Activated CD8-positive, alpha-beta memory T cell treated with anti-CD3 and anti-CD28 coated beads for 1 hour (primary cell): ENCODE data around the gene PSMC4.
"Not testable (repeated sequence)": the region's sequence is repeated elsewhere in the genome, so short reads cannot be mapped to it uniquely, and the experiment has no call there.

Experiments
- DNase-seq, 2 donors: peaks; one replicate each; pipeline ENCODE4 v3.0.0-alpha.2; 2020; ENCODE audit warnings: low read depth in 1 of 2; ENCODE audit errors: extremely low read depth in 1 of 2

PSMC4 gene

DNA sequence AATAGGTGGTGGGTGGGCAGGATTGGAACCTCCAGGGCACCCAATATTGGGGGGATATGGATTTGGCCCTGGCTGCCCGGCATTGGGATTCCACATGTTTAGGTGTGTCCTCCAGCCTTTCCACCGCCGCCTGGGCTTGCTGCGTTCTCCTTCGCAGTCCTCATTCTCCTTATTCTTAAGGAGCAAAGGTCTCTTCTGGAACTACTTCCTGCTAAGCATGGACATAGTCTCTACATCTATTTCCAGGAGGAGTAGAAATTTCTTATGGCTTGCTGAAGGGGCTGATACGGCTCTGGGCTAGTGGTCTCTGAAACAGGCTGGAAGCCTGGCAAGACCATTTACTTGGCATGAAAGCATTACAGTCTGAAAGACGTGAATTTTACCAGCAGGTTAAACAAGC is 27.4 kb upstream of the PSMC4 start:
- DNase-seq = no peak

DNA sequence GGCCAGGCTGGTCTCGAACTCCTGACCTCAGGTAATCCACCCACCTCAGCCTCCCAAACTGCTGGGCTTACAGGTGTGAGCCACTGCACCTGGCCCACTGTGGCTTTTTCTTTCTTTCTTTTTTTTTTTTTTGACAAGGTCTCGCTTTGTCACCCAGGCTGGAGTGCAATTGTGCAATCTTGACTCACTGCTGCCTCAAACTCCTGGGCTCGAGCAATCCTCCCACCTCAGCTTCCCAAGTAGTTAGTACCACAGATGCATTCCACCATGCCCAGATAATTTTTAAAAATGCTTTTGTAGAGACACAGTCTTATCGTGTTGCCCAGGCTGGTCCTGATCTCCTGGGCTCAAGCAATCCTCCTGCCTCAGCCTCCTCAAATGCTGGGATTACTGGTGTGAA is 24.4 kb upstream of the PSMC4 start:
- DNase-seq = no peak

DNA sequence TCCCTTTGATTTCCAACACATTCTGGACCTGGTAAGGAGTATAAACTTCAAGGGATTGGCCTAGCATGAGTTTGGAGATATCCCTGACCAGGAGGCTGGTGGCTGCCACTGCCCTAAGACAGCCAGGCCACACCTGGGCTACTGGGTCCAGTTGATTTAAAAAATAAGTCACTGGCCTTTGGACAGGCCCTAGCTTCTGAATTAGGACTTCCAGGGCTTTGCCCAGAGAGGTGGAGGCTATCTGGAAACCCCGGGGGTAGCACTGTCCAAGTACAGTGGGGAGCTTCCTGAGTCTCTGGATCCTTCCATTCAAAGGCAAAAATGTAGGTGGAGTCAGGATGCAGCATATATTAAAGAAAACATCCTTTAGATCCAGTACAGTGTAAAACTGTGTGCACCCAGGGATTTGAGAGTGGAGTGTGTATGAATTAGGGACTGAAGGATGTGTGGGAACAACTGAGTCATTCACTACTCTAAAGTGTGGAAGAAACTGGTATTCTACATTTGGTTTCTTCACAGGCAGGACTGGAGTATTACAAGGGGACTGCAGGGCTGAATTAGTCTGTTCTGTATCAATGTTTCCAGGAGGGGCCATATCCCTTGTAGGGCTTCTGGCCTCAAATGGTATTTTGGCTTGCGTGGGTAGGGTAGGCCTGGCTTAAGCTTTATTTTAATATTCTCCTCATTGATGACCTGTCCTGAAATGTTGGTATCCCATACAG is 21.8 kb upstream of the PSMC4 start:
- DNase-seq = no peak

- no peak for DNase-seq
Observed at GRCh38 chr19:39951065-39951650, 19.8 kb upstream of the PSMC4 start.

DNA sequence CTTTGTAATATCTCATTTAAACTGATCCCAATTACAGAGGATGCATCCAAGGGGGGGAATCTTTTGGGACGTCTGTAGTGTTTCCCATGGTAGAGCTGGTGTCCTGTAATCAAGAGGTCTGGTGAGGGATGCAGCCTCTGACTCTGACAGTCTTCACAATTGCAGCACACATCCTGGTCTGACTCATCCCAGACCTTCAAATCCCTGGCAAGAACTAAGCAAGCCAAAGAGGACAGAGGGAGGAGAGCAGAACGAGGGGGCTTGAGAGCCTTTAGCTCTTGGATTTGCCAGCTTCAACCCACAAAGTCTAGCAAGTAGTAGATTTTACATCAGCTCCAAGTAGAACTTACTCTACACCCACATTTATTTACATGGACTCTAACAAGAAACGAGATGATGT is 19.3 kb upstream of the PSMC4 start:
- DNase-seq = no peak

- no peak for DNase-seq
Observed at GRCh38 chr19:39953915-39954314, 17.1 kb upstream of the PSMC4 start.

DNA sequence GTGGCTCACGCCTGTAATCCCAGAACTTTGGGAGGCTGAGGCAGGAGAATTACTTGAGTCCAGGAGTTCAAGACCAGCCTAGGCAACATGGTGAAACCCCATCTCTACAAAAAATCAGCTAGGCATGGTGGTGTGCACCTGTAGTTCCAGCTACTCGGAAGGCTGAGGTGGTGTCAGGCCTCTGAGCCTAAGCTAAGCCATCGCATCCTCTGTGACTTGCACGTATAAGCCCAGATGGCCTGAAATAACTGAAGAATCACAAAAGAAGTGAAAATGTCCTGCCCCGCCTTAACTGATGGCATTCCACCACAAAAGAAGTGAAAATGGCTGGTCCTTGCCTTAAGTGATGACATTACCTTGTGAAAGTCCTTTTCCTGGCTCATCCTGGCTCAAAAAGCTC is 13.1 kb upstream of the PSMC4 start:
- DNase-seq = not testable (repeated sequence)

DNA sequence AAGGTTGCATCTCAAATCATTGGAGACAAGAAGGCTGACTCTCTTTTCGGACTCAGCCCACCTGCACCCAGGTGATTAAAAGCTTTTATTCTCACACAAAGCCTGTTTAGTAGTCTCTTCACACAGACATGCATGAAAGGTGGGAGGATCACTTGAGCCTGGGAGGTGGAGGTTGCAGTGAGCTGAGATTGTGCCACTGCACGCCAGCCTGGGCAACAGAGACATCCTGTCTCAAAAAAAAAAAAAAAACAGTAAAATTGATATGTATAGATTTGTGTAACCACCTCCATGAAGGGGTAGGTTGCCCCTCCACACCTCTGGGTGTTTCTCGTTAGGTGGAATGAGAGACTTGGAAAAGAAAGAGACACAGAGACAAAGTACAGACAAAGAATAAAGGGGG is 12.0 kb upstream of the PSMC4 start:
- not testable (repeated sequence) for DNase-seq

DNA sequence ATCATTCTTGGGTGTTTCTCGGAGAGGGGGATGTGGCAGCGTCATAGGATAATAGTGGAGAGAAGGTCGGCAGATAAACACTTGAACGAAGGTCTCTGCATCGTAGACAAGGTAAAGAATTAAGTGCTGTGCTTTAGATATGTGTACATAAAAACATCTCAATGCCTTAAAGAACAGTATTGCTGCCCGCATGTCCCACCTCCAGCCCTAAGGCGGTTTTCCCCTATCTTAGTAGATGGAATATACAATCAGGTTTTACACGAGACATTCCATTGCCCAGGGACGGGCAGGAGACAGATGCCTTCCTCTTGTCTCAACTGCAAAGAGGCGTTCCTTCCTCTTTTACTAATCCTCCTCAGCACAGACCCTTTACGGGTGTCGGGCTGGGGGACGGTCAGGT is 11.6 kb upstream of the PSMC4 start:
- DNase-seq = not testable (repeated sequence)

DNA sequence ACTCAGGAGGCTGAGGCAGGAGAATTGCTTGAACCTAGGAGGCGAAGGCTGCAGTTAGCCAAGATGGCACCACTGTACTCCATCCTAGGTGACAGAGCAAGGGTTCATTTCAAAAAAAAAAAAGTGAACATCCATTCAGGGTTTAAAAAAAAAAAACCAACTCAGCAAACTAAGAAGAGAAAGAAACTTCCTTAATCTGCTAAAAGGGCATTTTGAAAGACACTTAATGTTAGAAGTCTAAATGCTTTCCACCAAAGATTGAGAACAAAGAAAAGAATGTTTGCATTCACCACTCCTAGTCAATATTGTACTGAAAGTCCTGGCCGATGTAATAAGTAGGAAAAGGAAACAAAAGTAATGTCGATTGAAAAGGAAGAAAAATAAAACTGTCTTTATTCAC is 7.1 kb upstream of the PSMC4 start:
- DNase-seq = no peak

GRCh38 chr19:39966617-39967016 is 4.3 kb upstream of the PSMC4 start:
- no peak for DNase-seq

DNA sequence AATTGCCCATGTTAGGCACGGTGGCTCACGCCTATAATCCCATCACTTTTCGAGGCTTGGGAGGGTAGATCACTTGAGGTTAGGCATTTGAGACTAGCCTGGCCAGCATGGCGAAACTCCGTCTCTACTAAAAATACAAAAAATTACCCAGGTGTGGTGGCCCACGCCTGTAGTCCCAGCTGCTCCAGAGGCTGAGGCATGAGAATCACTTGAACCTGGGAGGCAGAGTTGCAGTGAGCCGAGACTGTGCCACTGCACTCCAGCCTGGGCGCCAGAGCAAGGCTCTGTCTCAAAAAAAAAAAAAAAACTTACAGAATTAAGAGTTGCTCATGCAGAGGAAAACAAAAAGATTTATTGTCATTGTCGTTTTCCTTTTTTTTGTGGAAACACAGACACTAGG is 3.4 kb upstream of the PSMC4 start:
- DNase-seq = no peak

DNA sequence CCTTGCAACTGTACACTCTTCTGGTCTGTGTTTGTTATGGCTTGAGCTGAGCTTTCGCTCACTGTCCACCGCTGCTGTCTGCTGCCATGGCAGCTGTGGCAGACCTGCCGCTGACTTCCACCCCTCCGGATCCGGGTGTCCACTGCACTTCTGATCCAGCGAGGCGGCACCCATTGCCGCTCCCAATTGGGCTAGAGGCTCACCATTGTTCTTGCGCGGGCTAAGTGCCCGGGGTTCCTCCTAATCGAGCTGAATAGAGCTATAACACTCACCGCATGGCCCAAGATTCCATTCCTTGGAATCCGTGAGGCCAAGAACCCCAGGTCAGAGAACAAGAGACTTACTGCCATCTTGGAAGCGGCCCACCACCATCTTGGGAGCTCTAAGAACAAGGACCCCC is 2.2 kb upstream of the PSMC4 start:
- no peak for DNase-seq

DNA sequence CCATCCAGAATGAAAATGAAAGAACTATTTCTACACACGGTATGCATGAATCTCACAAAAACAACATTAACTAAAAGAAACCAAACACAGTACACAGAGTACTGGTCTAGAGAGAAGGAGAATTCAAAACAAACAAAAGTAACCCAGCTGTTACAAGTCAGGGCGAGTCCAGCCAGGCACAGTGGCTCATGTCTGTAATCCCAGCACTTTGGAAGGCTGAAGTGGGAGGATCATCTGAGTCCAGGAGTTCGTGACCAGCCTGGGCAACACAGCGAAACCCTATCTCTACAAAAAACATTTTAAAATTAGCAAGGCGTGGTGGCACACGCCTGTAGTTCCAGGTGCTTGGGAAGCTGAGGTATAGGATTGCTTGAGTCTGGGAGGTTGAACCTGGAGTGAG is 1.7 kb upstream of the PSMC4 start:
- no peak for DNase-seq

GRCh38 chr19:39969681-39970424 is 1.1 kb upstream of the PSMC4 start:
- no peak for DNase-seq

DNA sequence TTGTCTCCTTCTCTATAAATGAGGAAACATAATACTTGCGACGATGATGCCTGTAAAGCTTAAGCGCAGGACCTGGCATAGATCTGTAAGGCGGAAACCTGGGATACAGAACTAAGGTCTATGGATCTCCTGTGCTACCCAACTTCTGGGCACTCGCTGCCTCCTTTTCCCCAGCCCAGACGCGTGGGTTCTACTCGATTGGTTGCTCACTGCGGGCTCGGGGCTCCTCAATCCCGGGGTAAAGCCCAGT is 615 bp upstream of the PSMC4 start:
- DNase-seq = no peak

DNA sequence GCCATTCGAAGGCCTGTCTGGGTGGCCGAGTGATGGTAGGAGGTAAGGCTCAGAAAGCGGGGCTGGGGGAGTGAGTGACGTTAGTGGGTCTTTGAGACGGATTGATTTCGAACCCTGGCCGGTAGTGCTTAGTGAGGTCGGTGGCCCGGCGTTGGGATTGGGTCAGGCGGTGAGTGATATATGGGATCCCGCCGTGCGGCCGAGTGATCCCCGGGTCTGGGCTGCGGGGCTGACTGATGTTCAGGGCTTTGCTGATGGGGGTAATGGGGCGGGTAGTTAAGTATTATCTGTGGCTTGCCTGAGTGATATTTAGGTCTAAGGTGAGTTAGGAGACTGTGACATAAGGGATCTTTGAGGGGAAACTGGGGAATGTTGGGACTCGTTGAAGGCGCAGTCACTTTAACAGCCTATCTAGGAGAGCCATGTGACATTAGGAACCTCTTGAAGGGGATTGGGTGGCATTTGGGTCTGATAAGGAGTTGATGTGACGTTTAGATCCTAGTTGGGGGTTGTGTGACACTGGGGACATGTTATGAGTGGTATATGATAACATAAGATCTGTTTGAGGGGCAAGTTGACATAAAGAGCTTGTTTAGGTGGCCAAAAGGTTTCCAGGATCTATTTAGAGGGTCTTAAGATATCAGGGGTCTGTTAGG is 543 bp downstream of the PSMC4 start:
- DNase-seq = no peak

DNA sequence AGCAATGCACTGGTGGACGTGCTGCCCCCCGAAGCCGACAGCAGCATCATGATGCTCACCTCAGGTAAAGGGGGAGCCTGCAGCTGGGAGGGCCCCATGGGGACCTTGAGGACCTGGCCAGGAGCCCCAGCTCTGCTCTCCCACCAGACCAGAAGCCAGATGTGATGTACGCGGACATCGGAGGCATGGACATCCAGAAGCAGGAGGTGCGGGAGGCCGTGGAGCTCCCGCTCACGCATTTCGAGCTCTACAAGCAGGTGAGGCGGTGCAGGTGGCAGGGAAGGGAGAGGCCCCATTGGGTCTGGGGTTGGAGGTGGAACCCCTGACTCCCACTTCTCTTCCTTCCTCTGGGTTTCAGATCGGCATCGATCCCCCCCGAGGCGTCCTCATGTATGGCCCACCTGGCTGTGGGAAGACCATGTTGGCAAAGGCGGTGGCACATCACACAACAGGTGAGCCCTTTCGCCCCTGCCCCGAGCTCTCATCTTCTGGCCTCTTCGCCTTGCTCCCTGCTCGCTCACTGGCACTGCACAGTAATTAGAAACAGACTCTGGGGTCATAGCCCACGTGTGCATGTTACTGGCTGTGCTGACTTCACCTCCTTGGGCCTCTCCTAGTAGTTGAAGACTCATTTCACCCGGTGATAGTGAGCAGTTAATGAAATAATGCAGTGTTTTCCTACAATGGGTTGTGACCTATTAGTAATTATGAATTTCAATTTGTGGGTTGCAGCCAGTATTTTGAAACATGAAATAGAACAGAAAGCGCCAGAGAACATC is 3.6 kb downstream of the PSMC4 start:
- DNase-seq = no peak

GRCh38 chr19:39982883-39983282 is 11.9 kb downstream of the PSMC4 start:
- DNase-seq = no peak

- DNase-seq = no peak
Observed at GRCh38 chr19:39983695-39984300, 12.8 kb downstream of the PSMC4 start.

DNA sequence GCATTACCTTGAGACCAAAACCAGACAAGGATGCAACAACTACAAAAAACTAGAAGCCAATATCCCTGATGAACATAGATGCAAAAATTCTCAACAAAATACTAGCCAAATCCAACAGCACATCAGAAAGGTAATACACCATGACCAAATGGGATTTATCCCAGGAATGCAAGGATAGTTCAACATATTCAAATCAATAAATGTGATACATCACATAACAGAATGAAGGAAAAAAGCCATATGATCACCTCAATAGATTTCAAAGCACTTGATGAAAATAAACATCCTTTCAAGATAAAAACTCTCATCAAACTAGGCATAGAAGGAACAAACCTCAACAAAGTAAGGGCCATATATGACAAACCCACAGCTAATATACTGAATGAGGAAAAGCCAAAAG is 15.7 kb downstream of the PSMC4 start:
- DNase-seq = no peak
